Measurements from ENCODE around the gene ZNF213.

ZNF213 gene, protein sequence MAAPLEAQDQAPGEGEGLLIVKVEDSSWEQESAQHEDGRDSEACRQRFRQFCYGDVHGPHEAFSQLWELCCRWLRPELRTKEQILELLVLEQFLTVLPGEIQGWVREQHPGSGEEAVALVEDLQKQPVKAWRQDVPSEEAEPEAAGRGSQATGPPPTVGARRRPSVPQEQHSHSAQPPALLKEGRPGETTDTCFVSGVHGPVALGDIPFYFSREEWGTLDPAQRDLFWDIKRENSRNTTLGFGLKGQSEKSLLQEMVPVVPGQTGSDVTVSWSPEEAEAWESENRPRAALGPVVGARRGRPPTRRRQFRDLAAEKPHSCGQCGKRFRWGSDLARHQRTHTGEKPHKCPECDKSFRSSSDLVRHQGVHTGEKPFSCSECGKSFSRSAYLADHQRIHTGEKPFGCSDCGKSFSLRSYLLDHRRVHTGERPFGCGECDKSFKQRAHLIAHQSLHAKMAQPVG

GRCh38 chr16:3134338-3135125 lies at the start of gene ZNF213:
ZNF213 (plus strand) TSS chr16:3135029; CDS start chr16:3137281, 2,252 bp downstream.
- peak; percentile 90 for DNase-seq

DNA sequence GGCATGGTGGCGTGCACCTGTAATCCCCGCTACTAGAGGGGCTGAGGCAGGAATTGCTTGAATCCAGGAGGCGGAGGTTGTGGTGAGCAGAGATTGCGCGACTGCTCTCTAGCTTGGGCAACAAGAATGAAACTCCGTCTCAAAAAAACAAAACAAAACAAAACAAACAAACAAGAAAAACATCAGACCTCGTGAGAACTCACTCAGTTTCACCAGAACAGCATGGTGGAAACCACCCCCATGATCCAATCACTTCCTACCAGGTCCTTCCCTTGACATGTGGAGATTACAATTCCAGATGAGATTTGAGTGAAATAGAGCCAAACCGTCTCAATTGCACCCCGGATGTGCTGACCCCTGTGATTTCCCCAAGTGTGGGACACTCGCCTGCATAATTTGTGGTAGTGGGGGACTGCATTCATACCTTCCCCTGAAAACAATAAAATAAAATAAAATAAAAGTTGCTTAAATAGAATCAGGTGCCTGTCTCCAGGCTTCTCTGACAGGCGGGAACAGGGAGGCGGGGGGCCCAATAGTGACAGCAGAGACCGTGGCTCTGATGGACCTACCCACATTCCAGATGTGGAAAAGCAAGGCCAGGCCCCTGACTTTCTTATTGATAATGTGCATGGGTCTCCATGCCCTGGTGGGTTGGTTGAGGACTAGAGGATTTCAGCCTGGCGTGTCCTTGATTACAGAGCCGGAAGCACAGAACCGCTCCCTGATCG lies 48.8 kb upstream of the ZNF213 start:
- no peak for DNase-seq

DNA sequence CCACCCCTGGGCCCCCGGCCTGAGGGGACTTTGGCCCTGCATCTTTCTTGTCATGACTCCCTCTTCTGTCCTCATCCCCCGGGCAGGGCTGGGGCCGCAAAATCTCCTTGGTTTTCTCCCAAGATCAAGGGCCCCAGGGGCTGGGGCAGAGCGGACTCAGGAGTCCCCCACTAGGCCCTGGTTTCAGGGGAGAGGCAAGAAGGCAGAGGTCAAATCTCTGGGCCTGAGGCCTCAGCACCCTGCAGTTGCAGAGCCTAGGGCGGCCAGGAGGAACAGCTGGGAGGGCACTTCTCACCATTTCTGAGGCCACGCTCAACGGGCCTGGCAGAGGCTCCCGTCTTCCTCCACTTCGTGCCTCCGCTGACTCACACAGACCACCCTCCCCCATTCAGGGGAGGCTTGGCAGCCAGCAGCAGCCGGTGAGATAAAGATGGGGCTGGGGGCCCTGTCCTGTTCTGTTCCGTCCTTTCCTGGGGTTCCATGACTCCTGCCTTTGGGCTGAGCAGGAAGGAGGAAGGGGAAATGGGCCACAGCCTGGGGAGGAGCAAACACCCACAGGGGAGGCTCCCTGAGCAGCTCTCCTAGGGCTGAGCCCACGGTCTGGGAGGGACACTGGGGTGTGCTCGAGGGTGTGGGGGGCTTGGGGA lies 48.1 kb upstream of the ZNF213 start:
- DNase-seq = no peak

- DNase-seq = no peak
Observed at GRCh38 chr16:3087243-3088235, 47.3 kb upstream of the ZNF213 start.

- DNase-seq = no peak
Observed at GRCh38 chr16:3088450-3088849, 46.4 kb upstream of the ZNF213 start.

DNA sequence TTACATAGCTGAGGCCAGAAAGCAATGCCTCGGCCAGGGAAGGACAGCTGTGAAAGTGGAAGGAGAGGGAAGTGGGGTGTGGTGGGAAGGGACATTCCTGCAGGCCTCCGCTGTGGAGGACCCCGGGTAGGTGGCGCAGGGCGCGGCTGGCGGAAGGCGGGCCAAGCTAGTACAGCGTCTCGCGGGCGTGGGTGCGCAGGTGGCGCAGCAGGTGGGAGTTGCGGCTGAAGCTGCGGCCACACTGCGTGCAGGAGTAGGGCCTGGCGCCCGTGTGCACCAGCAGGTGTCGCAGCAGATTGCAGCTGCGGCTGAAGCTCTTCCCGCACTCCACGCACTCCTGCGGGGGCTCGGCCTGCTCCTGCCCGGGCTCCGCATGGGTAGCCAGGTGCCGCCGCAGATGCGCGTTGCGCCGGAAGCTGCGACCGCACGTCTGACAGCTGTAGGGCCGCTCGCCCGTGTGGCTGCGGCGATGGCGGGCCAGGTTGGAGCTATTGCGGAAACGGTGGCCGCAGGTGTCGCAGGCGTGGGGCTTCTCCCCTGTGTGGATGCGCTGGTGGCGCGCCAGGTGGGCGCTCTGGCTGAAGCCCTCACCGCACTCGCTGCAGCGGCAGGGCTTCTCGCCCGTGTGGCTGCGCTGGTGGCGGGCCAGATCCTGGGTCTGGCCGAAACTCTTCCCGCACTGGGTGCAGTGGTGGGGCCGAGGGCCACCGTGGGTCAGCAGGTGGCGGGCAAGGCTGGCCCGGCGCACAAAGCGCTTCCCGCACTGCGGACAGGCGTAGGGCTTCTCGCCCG lies 45.7 kb upstream of the ZNF213 start:
- no peak for DNase-seq

DNA sequence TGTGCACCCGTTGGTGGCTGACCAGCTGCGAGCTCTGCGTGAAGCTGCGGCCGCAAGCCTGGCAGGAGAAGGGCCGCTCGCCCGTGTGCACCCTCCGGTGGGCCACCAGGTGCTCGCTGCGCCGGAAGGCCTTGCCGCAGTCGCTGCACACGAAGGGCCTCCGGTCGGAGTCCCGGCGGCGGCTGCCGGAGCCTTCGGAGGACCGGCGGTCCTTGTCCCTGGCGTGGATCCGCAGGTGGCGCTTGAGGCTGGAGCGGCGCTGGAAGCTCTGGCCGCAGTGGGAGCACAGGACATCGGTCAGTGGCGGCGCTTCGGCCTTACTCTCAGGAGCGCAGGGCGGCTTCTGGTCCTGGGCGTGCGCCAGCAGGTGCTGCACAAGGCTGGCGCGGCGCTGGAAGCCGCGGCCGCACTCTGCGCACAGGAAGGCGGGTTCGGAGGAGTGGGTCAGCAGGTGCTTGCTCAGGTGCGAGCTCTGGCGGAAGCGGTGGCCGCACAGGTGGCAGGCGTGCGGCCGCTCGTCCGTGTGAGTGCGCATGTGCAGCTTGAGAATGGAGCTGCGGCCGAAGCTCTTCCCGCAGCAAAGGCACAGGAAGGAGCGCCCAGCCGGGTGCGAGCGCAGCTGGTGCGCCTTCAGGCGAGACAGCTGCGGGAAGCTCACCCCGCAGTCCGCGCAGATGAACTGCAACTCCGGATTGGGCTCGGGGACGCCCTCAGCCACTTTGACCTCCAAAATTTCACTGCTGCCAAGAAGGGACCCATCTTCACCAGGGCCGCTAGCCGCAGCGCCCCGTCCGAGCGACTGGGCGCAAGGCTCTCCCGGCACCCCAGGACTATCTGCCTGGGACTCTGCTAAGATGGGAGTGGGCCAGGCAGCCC lies 44.9 kb upstream of the ZNF213 start:
- DNase-seq = peak; percentile 64

- DNase-seq = no peak
Observed at GRCh38 chr16:3091551-3091950, 43.3 kb upstream of the ZNF213 start.

DNA sequence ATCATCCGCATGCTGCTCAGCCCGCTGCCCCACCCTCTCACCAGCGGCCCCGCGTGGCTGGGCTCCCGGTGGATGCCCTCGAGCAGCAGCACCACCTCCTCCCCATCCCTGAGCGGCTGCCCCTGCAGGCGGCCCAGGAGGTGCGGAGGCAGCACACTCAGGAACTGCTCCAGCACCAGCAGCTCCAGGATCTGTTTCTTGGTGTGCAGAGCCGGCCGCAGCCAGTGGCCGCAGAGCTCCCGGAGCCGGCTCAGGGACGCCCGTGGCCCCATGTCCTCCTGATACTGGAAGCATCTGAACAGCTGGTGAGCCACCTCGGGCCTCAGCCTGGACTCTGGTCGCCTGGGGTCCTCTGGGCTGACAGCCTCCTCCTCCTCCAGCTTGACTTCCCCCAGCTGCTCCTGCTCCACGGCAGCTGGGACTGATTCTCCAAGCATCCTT lies 42.3 kb upstream of the ZNF213 start:
- DNase-seq = no peak

DNA sequence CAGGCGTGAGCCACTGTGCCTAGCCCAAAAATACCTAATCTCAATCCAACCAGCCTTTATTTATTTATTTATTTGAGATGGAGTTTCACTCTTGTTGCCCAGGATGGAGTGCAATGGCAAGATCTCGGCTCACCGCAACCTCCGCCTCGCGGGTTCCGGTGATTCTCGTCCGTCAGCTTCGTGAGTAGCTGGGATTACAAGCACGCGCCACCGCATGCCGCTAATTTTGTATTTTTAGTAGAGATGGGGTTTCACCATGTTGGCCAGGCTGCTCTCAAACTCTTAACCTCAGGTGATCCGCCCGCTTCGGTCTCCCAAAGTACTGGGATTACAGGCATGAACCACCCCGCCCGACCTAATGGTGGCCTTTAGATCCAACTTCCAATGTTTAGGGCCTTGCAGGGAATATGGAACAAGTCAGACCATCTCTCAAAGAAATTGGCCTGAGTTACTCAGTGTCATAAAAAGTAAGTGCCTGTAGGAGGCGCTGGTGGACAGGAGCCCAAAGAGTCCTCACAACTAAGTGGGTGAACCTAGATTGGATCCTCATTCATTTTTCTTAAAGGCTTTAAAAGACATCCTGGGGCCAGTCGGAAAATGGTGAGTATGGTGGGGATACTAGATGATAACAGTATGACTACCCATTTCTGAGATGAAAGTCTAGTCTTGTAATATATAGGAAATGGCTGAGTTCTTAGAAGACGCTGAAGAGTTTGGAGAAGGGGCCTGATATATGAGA lies 40.4 kb upstream of the ZNF213 start:
- DNase-seq = no peak

- DNase-seq = no peak
Observed at GRCh38 chr16:3095869-3096268, 39.0 kb upstream of the ZNF213 start.

GRCh38 chr16:3096362-3096761 lies 38.5 kb upstream of the ZNF213 start:
- DNase-seq = no peak

DNA sequence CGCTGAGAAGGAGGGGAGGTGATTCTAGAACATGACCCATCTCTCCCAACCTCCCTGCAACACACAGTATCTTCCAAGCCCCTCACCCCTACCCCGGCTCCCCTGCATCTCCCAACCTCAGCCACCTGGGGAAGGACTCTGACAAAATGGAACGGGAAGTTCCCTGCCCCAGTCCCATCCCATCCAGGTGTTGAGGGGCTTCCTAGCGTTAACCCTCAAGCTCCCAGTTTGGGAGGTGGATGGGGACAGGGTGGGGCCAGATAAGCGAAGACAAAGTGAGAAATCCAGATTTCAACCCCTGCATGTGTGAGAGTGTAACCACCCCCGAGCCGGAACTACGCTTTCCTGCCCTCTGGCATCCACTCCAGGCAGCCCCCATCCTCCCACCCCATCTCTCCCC lies 37.6 kb upstream of the ZNF213 start:
- no peak for DNase-seq

DNA sequence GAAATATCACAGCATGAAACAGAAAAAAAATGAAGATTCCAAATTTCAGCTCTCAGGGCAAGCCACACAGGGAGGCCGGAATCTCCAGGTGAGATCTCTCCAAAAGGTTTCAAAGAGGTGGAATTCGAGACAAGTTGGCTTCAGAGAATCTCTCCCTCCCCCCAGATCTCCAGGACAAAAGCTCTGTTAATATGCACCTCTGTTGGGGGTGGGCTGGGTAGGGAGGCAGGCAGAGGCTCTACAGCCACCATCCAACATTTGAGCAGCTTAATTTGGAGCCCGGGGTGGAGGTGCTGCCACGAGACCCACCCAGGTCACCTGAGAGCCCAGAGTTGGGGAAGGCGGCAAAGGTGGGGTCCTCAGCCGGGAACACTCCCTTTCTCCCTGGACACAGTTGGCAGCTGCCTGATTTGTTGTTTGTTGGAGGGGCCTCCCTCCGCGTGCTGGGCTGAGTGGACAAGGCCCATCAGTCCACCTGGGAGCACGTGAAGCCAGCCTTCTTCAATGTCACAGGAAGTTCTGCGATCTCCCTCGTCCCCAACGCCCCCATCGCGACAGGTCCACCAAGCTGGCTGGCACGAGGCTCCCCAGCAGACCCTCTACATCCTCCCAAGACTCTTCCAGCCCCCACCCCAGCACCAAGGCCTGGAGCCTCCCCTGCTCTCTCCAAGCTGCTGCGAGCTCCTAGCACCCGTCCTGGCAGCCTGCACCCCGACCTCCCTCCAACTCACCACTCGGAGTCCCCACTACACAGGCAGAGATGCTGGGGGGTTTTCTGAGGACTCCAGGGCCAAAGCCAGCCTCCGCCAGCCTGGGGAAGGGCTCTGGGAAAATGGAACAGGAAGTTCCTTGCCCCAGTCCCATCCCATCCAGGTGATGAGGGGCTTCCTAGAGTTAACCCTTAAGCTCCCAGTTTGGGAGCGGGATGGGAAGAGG lies 36.1 kb upstream of the ZNF213 start, which contains the start of gene ZSCAN10:
Gene ZSCAN10, minus strand, starts transcription at position 836 of the 936 bp plus-strand sequence. CDS start 6,357 bp downstream, outside the sequence.
- DNase-seq = no peak

DNA sequence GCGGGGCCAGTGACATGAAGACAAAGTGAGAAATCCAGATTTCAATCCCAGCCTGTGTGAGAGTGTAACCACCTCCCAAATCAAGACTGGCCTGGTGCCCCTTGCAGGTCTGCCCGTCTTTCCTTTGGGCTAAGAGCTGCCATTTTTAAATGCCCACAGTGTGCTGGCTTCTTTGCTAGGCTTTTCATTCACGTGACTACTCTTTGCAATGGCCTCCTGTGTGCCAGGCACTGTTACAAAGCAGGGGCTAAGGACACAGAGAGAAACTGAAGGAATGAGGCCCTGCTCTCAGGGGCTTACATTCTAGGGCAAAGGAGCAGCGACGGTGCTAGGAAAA lies 35.5 kb upstream of the ZNF213 start:
- DNase-seq = no peak

DNA sequence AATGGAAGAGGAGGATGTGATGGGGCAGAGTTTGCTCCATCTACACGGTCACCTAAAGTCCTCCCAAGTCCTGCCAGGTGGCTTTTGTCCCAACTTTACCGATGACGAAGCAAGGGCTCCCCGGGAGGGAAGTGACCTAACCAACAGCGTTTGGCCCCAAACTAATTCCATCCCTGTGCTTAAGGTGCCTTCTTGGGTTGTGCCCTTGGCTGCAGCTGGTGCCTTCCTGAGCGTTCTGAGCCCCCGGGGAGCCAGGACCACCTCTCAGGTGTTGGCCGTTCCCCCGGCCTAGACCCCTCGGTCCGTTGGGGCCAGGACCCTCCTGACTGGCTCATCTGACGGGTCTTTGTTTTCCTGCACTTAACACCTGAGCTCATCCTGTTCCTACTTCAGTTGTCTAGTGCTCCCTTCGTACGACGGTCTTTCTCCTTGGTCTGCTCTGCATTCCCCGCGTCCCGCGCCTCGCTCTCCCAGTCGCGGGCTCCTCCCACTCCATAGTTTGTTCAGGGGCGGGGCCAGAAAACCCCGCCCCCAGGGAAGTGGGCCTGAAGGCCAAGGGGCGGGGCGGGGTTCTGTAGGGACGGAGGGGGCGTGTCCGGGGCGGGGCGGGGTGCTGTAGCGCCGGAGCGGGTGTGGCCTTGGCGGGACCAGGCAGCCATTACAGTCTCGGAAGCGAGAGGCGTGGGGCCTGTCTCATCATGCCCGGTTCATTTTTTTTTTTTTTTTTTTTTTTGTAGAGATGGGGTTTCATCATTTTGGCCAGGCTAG lies 34.9 kb upstream of the ZNF213 start:
- DNase-seq = peak; percentile 67

Data from NCI-H510A (cell line).